Body of pancreas (tissue), 4 donors: ENCODE data around the gene RBM20.
A peak's percentile ranks its signal among the peaks of the same experiment; 100 is the strongest.

ENCODE experiments used
- POLR2A ChIP-seq, 3 donors: fragments of 450-650 bp; IDR thresholded peaks; one replicate each; pipeline ENCODE4 v1.6.1; 2016; ENCODE audit warnings: antibody characterized with exemption in 3 of 3, mild to moderate bottlenecking in 2 of 3
- TF ChIP-seq, protein P1 (sequence below), 7 experiments: fragments of 450-650 bp in 4 of 7; fragments of 200-600 bp in 3 of 7; sonication (generic) in 3 of 7; IDR thresholded peaks; one replicate each; pipeline ENCODE4 v1.5.1; 2016 to 2019; ENCODE audit warnings: antibody characterized with exemption in 7 of 7

DNA sequence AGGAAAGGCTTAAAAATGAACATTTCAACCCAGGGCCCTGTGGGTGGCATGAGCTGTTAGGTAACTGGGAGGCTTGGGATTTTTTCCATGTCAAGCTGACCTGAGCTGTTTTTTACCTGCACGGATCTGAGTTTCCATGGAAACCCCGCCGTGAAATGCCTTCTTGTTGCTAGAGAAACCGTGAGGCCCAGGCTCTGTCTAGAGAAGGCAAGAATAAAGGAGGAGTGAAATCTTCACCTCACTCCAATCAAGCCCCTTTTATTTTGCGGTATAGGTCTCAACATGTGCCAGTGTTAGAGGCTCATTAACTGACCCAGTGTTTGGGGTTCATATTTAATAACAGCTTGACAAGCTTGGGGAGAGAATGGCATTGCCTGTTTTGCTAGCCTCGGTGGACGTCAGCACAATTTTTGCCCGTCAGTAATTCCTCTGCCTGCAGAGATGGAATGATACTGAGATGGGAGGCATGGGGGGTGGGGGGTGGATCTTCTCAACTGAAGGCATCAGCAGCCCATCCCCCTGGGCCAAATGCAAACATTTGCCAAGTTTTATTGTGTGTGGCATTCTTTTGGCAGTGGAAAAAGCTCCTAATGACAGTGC lies 178.7 kb downstream of the RBM20 start:
- TF ChIP-seq, protein P1, sequence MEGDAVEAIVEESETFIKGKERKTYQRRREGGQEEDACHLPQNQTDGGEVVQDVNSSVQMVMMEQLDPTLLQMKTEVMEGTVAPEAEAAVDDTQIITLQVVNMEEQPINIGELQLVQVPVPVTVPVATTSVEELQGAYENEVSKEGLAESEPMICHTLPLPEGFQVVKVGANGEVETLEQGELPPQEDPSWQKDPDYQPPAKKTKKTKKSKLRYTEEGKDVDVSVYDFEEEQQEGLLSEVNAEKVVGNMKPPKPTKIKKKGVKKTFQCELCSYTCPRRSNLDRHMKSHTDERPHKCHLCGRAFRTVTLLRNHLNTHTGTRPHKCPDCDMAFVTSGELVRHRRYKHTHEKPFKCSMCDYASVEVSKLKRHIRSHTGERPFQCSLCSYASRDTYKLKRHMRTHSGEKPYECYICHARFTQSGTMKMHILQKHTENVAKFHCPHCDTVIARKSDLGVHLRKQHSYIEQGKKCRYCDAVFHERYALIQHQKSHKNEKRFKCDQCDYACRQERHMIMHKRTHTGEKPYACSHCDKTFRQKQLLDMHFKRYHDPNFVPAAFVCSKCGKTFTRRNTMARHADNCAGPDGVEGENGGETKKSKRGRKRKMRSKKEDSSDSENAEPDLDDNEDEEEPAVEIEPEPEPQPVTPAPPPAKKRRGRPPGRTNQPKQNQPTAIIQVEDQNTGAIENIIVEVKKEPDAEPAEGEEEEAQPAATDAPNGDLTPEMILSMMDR (IDR thresholded peaks at IDR 0.05): peak in 1 of 7 experiments; percentile 2
- no peak for TF ChIP-seq POLR2A (IDR thresholded peaks at IDR 0.05)
